Measurements from ENCODE around the gene WDCP.

GRCh38 chr2:24012521-24013188 lies 34.5 kb downstream of the WDCP start:
- TF ChIP-seq, protein P1, sequence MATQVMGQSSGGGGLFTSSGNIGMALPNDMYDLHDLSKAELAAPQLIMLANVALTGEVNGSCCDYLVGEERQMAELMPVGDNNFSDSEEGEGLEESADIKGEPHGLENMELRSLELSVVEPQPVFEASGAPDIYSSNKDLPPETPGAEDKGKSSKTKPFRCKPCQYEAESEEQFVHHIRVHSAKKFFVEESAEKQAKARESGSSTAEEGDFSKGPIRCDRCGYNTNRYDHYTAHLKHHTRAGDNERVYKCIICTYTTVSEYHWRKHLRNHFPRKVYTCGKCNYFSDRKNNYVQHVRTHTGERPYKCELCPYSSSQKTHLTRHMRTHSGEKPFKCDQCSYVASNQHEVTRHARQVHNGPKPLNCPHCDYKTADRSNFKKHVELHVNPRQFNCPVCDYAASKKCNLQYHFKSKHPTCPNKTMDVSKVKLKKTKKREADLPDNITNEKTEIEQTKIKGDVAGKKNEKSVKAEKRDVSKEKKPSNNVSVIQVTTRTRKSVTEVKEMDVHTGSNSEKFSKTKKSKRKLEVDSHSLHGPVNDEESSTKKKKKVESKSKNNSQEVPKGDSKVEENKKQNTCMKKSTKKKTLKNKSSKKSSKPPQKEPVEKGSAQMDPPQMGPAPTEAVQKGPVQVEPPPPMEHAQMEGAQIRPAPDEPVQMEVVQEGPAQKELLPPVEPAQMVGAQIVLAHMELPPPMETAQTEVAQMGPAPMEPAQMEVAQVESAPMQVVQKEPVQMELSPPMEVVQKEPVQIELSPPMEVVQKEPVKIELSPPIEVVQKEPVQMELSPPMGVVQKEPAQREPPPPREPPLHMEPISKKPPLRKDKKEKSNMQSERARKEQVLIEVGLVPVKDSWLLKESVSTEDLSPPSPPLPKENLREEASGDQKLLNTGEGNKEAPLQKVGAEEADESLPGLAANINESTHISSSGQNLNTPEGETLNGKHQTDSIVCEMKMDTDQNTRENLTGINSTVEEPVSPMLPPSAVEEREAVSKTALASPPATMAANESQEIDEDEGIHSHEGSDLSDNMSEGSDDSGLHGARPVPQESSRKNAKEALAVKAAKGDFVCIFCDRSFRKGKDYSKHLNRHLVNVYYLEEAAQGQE (IDR thresholded peaks at IDR 0.05; ENCODE audit: low read depth): no peak
- TF ChIP-seq CTCF (IDR thresholded peaks at IDR 0.05 in 2 of 3, conservative IDR thresholded peaks at IDR 0.05 in 1 of 3; ENCODE audit: borderline replicate concordance in 1 of 3, insufficient read depth in 1 of 3, low read depth in 2 of 3, low read length in 2 of 3): no peak
- no peak for TF ChIP-seq ATF3 (IDR thresholded peaks at IDR 0.05)
- TF ChIP-seq TCF7L2 (IDR thresholded peaks at IDR 0.05; ENCODE audit: borderline replicate concordance, extremely low read depth, insufficient read depth, insufficient read length): no peak
- TF ChIP-seq EGR1 (IDR thresholded peaks at IDR 0.05; ENCODE audit: low read depth): no peak
- no peak for TF ChIP-seq SP1 (IDR thresholded peaks at IDR 0.05; ENCODE audit: low read depth)
- no peak for TF ChIP-seq CBX3 (IDR thresholded peaks at IDR 0.05; ENCODE audit: low read depth)
- TF ChIP-seq POLR2AphosphoS5 (IDR thresholded peaks at IDR 0.05; ENCODE audit: low read depth, low read length): no peak
- TF ChIP-seq, protein P2, sequence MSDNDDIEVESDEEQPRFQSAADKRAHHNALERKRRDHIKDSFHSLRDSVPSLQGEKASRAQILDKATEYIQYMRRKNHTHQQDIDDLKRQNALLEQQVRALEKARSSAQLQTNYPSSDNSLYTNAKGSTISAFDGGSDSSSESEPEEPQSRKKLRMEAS (IDR thresholded peaks at IDR 0.05): no peak
- no peak for TF ChIP-seq ZNF274 (IDR thresholded peaks at IDR 0.05; ENCODE audit: low read depth, low read length)
- TF ChIP-seq RAD21 (IDR thresholded peaks at IDR 0.05; ENCODE audit: low read depth): no peak

All from HCT116 (cell line).